HG03457 (cell line): ENCODE measurements around the gene GPR39.
"Not testable (repeated sequence)": the region's sequence is repeated elsewhere in the genome, so short reads cannot be mapped to it uniquely, and the experiment has no call there.

Experiments
- ATAC-seq: cut with Tn5 transposase; IDR thresholded peaks from one replicate; pipeline ENCODE4 v1.9.1; 2021; ENCODE audit warnings: moderate number of reproducible peaks; ENCODE audit not compliant: unreplicated experiment

GPR39 gene

DNA sequence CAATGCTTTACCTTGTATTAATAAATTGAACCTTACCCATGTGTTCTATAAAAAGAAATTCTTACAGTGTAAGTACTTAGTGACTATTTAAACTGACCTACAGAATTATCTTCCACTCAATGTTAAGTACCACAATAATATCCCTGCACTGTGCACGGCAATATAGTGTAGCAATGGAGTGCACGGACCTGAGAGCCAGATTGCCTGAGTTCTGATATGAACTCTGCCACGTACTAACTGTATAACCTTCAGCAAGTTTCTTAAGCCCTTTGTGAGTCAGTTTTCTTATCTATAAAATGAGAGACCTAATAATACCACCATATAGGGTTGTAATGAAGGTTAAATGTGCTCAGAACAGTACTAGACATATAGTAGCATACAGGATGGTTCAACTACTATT, 66.2 kb downstream of the GPR39 start:
- ATAC-seq, result no peak

DNA sequence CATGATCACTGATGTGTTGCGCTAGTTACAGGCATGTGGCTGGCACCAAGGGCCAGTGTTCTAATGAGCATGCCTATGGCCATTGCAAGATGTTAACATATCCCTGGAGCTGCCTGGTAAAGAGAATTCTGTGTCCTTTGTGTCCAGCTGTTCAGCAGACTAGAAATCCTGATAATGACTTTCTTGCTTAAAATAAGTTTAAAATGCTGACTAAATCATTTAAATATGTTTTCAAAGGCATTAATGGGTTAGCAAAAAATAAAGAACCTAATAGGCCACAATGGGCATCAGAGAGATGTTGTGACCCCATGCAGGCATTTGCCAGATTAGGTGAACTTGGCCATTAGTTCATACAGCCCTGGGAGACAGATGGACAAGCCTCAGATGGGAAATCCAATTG, 67.5 kb downstream of the GPR39 start:
- ATAC-seq, result no peak

DNA sequence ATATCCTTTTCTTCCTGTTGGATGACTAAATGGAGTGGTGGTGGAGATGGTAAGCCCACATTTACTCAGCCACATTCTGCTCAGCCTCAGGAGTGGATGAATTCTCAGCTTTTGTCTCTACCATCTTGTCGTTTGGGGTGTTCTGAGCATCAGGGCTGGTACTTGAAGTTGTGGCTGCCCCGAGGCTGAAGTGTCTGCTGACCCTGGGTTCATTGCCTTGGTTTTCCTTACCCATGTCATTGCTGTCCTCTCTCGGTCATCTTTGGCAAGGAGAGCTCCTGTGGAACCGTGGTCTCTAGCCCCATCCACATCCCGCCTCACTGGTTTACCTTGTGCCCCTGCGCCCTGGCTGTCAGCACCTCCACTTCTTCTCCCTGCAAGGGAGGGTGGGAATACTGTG, 71.9 kb downstream of the GPR39 start:
- ATAC-seq, result no peak

DNA sequence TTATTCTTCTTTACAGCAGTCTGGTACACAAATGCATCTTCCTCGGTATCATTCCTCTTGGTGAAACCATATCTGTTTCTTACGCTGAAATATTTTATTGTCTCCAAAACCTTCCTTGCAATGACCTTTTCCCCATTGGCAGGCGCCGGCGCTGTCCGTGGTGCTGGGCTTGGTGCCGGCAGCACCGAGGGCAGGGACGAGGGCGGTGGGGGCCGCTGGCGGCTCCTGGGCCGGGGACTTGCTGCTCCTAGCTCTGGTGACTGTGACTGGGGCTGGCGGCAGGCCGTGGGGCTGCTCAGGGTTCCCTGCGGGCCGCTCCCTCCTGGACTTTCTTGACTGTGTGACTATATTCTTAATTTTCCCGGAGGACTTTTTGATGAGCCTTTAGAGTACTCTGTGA, 72.5 kb downstream of the GPR39 start:
- no peak for ATAC-seq

DNA sequence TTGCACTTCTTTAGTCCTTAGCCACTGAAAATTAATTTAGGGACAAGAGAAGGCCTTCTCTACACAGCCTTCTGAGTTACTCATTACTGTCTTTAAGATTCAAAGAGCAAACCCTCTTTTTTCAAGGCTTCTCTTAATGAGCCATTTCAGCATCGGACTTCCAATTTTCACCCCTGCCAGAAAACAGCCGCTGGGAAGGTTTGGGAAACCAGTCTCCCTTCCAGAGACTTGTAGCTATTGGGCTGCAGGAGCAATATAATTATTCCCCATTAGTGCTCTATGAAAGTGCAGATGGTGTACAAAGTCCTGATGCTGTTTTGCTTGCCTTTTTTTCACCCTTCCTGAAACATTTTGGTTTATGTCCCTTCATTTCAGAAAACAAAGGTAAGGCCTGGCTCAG, 79.3 kb downstream of the GPR39 start:
- no peak for ATAC-seq

DNA sequence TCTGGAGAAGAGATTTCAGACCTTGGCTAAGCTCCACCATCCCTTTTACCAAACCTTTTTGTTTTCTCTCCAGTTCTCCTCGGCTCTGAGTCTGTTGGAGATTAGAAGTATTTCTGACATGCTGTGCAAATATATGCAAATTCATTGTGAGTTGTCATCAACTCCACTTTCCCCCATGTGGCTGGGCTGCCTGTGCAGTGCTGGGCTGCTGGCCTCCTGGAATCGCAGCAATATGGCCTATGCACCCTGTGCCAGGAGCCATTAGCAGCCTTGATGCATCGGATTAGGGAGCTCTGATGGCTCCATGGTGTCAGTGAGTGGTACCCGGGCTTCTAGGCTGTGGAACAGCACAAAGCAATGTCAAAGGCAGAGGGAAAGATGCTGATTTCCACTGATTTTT, 80.0 kb downstream of the GPR39 start:
- no peak for ATAC-seq

DNA sequence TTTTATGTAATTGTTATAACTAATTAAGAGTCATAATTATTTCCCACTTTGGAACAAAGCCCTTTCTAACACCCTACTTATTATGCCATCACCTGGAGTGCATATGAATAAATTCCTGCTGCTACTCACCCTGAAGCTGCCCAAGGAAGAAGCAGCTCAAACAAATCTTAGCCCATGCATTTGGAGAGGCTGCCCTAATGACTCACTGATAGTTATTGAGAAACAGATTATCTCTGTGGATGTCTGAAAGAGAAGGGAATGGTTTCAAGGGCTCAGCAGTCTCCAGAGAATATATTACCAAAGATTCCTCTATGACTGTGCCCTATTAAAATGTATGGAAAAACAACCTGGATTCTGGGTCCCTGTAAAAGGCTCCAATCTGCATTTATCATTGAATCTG, 81.0 kb downstream of the GPR39 start:
- ATAC-seq, result no peak

DNA sequence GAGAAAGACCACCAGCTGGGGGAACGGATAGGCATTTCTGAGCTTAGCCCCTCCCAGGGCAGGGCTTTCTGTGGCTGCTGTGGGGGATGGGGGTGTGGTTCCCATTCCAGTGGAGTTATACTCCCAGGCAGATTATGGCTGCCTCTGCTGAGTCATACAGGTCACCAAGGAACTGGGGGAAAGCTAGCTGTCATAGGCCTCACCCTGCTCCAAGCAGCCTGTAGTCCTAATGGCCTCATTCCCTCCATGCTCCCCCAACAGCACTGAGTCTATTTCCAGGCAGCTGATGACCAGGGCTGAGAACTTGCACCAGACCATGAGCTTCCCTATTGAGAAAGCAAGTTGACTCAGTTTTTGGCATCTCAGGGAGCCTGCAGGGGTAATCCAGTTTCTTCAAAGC, 87.1 kb downstream of the GPR39 start:
- ATAC-seq, result no peak

DNA sequence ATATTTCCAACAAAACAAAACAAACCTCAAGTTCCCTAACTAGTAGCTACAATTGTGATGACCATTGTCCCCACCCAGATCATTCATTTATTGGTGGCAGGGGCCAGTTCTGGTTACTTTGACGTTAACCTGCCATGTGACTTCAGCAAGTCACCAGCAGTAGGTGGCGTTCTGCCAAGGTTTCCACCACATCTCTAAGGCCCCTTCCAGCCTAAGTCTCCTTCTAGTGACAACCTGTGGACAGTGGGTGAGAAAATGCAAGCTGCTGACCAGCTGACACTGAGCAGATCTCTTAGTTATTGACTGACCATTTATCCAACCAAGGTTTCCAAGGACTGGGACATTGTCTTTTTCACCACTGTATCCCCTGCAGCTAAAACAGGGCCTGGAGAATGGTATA, 98.4 kb downstream of the GPR39 start:
- ATAC-seq, result no peak

DNA sequence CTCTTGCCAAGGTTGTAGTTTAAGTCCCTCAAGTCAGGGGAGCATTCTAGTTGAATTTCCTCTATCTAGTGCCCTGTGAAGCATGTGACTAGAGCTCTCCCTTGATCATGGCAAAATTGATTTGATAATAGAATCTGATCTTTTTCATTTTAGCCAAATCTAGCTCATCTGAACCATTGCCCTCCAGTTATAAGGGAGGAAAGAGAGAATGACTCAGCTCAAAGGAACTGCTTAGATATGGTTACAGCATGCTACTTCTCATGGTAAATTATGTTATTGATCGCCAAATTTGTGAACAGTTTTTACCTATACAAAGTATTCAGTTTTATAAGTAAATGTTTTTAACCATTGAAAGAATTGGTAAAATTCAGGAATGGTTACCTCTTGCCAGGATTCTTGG, 100.8 kb downstream of the GPR39 start:
- no peak for ATAC-seq

DNA sequence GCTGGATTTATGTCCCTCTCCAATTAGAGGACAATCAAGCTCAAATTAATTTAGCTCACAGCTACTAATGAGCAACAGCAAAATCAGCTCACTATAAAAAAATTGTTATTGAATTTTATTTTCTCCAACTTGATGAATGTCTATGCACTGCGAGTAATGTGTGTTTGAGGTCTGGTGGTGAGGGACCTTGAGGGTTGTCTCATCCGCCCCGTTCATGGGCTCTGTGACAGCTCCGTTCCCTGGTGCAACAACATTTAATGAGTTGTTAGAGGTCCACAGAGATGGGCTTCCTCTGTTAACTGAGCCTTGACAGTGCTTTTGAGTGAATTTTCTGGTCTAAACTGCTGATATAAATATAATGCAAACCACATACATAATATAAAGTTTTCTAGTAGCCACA, 101.7 kb downstream of the GPR39 start:
- ATAC-seq, result no peak

DNA sequence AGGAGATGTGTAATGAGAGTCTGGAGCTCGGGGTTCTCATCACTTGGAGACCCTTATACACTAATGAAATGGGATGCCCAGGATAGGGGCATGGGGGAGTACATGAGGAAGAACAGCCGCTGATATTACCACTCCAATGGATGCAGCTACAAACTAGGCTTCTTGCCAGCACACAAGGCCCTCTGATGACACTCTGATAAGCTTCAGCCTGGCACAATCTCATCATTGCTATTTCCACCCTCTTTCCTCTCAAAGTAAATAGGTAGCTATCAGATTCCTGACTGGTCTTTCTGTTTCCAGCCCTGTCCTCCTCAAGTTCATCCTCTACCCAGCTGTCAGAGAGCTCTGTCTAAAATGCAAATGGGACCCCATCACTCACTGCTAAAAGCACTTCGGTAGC, 103.0 kb downstream of the GPR39 start:
- ATAC-seq, result no peak

DNA sequence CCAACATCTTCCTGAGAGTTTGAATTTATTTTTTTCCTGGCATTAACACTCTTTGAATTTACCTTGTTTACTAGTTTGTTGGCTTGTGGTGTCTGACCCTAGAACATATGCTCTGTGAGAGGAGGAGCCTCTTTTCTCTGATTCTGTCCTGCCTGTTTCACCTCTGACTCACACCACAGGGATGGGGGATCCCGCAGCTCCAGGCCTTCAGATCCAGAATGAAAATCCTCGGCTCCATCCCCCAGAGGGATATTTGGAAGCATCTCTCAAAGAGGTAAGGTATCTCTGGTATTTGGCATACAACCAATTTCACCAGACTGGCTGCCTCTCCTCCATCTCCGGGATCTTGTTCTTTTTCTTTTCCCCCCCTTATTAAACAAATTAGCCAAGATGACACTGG, 104.7 kb downstream of the GPR39 start:
- no peak for ATAC-seq

DNA sequence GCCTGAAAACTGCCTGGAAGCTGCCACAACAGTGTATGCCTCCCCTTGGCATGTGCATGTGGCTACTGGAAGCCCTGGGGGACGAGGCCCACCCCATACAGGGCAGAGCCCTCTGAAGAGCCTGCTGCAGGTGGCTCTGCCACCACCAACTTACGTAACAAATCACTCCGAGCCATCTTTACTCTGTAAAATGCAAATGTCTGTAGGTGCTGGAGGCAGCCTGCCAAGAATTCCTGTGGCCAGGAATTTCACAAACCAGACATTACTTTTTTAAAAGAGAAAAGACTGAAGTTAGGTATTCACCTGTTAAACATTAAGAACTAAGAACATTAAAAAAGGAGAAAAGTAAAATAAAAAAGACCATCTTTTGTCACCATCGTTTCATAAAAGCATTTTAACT, 106.3 kb downstream of the GPR39 start:
- no peak for ATAC-seq

DNA sequence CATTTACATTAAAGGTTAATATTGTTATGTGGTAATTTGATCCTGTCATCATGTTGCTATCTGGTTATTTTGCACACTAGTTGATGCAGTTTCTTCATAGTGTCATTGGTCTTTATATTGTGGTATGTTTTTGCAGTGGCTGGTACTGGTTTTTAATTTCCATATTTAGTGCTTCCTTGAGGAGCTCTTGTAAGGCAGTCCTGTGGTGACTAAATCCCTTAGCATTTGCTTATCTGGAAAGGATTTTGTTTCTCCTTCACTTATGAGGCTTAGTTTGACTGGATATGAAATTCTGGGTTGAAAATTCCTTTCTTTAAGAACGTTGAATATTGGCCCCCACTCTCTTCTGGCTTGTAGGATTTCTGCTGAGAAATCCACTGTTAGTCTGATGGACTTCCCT, 120.5 kb downstream of the GPR39 start:
- ATAC-seq, result not testable (repeated sequence)

DNA sequence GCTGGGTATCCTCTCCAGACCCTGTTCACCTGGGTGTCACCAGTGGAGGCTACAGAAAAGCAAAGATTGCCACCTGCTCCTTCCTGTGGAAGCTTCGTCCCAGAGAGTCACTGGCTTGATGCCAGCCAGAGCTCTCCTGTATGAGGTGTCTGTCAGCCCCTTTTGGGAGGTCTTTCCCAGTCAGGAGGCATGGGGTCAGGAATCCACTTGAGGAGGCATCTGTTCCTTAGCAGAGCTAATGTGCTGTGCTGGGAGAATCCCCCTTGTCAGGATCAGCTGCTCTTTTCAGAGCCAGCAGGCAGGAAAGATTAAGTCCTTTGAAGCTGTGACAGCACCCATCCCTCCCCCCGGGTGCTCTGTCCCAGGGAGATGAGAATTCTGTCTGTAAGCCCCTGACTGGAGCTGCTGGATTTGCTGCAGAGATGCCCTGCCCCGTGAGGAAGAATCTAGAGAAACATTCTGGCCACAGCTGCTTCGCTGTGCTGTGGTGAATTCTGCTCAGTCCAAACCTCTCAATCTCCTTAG, 121.8 kb downstream of the GPR39 start:
- ATAC-seq, result no peak

DNA sequence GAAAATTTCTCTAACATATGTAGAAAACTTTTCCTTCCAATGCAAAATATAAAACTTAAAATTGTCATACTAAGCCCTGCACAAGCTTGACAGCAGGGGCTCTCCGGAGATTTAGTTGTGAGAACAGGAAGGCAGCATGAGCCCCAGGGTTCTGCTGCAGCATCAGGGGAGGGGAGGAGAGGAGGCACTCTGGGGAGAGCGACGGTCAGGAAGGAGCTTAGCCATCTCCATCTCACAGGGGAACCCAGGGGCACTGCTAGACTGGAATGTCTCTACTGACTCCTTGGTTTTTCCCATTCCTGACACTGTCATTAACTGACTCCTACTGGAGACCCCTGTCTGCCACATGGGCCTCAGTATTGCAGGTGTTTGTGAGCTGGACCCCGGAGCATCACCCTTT, 123.6 kb downstream of the GPR39 start:
- no peak for ATAC-seq

DNA sequence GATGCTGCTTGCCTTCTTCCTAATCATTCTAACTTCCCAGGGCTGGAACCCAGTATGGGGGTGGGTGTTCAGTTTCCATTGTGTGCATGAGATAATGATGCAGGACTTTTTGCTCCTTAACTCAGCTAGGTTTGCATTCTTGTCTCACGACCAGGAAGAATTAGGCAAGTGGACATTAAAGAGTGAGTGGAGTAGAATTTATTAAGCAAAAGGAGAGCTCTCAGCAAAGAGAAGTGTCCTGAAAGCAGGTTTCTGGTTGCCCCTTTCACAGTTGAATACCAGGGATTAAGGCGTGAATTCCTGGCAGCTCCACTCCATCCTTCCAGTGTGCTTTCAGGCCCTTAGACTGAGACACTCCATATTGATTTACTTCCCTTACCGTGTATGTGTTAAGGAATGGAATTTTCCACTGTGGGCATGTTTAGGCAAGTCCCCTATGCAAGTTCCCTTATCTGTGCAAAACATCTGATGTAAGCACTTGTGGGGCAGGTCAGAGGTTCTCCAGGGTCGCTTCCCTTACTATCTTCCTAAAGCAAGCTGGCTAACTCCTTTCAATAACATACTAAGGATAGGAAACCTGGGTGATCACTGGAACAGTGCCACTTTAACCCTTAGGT, 126.5 kb downstream of the GPR39 start:
- ATAC-seq, result no peak

DNA sequence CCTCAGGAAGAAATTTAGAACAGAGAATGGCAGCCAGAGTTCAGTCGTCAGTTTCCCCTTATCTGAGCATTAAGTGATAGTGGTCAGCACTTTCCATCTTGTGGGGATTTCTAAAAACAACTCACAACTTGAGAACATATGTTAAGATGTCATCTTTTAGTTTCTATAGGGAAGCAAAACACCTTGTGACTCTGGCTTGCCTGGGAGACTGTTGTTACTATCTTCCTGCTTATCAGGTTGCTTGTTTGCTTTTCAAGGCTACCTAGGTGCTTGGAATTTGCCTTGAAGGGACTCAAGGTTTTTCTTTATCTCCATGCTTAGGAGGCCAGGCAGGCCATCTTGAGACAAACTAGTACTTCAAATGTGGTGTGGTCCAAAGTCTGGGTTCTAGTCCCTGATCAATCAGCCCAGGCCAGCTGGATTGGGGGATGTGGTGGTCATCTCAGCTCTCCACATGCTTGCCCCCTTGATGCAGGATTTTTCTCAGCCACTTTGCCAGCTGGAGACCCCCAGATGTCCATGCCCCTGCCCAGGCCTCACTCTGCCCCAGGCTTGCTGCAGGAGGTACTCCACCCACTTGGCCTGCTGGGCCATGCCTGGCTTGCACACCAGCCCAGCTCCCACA, 127.5 kb downstream of the GPR39 start:
- ATAC-seq, result no peak

DNA sequence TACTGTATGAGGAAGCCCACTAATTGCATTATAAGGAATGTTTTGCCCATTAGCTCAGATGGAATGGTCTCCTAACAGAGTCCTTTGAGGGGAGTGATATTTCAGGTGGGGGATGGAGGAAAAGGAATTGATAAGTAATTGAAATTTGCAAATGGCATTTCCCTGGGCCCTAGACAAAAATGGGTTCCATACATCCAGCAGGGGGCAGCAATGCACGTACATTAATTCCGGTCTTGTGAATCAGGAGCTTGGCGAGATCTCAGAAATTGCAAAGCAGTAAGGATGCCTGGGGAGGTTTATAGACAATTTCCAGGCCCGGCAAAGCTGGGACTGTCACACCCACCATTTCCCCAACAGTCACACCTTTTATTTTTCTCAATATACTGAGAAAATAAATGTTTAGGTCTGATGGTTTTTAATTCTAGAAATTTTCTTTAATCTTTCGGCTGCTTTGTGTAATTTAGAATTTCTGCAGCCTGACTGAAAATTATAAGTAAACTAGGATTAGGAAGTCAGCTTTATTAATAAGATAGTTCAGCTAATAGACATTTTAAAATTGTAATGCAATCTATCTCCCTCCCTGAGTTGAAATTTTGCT, 130.6 kb downstream of the GPR39 start:
- no peak for ATAC-seq

DNA sequence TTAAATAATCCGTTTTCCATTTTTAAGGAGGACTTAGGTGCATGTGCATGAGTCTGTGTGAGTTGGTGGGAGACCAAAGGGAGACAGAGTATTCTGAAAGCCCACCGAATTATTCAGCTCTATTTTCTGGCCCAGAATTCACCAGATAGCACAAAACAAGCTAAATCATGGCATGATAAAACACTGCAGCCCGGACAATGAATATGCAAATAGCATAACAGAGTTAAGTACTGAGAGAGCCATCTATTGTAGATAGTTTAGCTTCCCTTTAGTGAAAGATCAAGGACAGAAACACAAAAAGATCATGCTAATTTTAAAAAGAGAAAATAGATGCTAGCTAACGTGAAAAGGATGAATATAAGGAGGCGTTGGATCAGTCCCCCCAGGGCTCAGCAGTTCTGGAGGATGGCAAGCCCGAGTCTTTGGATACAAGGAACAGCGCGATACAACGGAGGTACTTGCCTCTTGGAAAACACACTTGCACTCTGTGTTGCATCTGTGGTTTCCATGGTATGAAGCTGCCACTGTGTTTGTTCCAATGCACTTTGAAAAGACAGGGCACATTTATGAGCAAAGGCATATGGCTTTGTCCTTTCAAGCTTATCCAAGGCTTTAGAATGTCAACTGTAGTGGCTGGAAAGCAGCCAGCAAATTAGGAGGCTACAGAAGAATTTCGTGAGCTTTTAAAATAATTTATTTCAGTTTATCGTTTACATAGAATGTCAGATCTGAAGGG, 133.5 kb downstream of the GPR39 start:
- ATAC-seq, result no peak

DNA sequence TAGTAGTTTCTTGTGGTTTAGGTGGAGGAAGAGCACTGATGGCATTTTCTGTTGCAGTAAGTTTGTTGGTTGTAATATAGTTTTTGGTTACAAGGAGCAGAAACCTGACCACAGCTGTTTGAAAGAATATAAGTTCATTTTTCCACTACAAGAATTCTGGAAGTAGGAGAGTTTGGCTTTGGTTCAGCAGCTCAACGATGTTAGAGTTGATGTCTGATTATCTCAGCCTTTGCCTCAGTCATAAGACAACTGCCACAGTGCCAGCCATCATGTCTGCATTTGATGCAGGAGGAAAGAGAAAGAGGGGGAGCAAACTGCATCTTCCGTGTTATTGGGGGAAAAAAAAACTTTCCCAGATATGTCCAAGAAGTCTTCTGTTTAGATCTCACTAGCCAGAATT, 134.3 kb downstream of the GPR39 start:
- no peak for ATAC-seq
